H1 (cell line): ENCODE measurements around the gene MAP6. TPM values are rescaled to one million over a fixed set of nuclear protein-coding genes. Genes with fewer than 3 reads are reported as not detected.

Source experiments
- CTCF ChIA-PET: fragments of 300-600 bp; sonication (Branson Sonifier 250); formaldehyde crosslinking; loops from one replicate; lab custom pipeline; 2021; ENCODE audit not compliant: partially characterized antibody; lab: Charles Lee
- POLR2A ChIA-PET: fragments of 300-600 bp; sonication (Branson Sonifier 250); formaldehyde crosslinking; loops from one replicate; lab custom pipeline; 2021; ENCODE audit warnings: inconsistent platforms; ENCODE audit not compliant: partially characterized antibody; lab: Charles Lee
- DNase-seq, 2 experiments: peaks; one replicate each; pipeline versions ENCODE4 v3.0.0 to v3.0.0-alpha.2; 2010 to 2022; ENCODE audit warnings: low spot score in 2 of 2, low read depth in 1 of 2, mixed read lengths in 1 of 2
- FAIRE-seq: peaks from 2 replicates; lab custom pipeline; 2011; peaks lifted over from hg19 to GRCh38; lab: Jason Lieb, UNC
- H2AFZ ChIP-seq: 2 replicates; pipeline ENCODE4 v1.8.1; 2012; ENCODE audit warnings: low read length, inconsistent platforms
- H2AK5ac ChIP-seq: 2 replicates; pipeline ENCODE4 v1.6.1; 2013; ENCODE audit warnings: low read depth, low read length
- H2BK120ac ChIP-seq: replicated peaks from 2 replicates; pipeline ENCODE3; 2013; ENCODE audit warnings: low read depth, low read length, inconsistent platforms
- H2BK12ac ChIP-seq: 2 replicates; pipeline ENCODE4 v1.6.1; 2013; ENCODE audit warnings: low read depth, low read length
- H2BK15ac ChIP-seq: 2 replicates; pipeline ENCODE4 v1.6.1; 2013; ENCODE audit warnings: low read length
- H2BK20ac ChIP-seq: 2 replicates; pipeline ENCODE4 v1.6.1; 2013; ENCODE audit warnings: low read length
- H2BK5ac ChIP-seq: 2 replicates; pipeline ENCODE4 v1.6.1; 2013; ENCODE audit warnings: low read depth, low read length
- H3K14ac ChIP-seq: 2 replicates; pipeline ENCODE4 v1.6.1; 2013; ENCODE audit warnings: inconsistent platforms; ENCODE audit not compliant: insufficient read length
- H3K18ac ChIP-seq: 2 replicates; pipeline ENCODE4 v1.6.1; 2013; ENCODE audit warnings: low read length; ENCODE audit errors: extremely low read depth
- H3K23ac ChIP-seq: 2 replicates; pipeline ENCODE4 v1.6.1; 2013; ENCODE audit warnings: inconsistent platforms; ENCODE audit not compliant: insufficient read length
- H3K23me2 ChIP-seq: 2 replicates; pipeline ENCODE4 v1.6.1; 2013; ENCODE audit warnings: low read depth, low read length
- H3K27ac ChIP-seq: 2 replicates; pipeline ENCODE4 v1.6.1; 2011; ENCODE audit warnings: low read depth, low read length, inconsistent platforms
- H3K27me3 ChIP-seq, 4 experiments: replicated peaks in 1 of 4; 1 replicate in 1 of 4; 2 replicates in 3 of 4; pipeline versions ENCODE4 v1.6.1 to v1.8.1; 2011 to 2013; ENCODE audit warnings: low read length in 3 of 4, mild to moderate bottlenecking in 3 of 4, inconsistent platforms in 2 of 4, mixed read lengths in 2 of 4, moderate library complexity in 1 of 4; ENCODE audit not compliant: control insufficient read depth in 3 of 4, insufficient read depth in 3 of 4; ENCODE audit errors: extremely low read depth in 1 of 4
- H3K36me3 ChIP-seq, 4 experiments: 2 replicates each; pipeline versions ENCODE4 v1.6.1 to v1.8.1; 2011 to 2013; ENCODE audit warnings: mild to moderate bottlenecking in 4 of 4, low read length in 3 of 4, moderate library complexity in 2 of 4, control low read depth in 1 of 4, inconsistent platforms in 1 of 4; ENCODE audit not compliant: insufficient read depth in 4 of 4, control insufficient read depth in 2 of 4
- H3K4ac ChIP-seq: replicated peaks from 2 replicates; pipeline ENCODE3; 2013; ENCODE audit warnings: low read length, low read depth, mixed read lengths, inconsistent platforms; ENCODE audit not compliant: insufficient read length
- H3K4me1 ChIP-seq, 4 experiments: replicated peaks in 1 of 4; 1 replicate in 1 of 4; 2 replicates in 3 of 4; pipeline versions ENCODE4 v1.6.1 to v1.8.1; 2011 to 2013; ENCODE audit warnings: low read length in 3 of 4, inconsistent platforms in 2 of 4, mixed read lengths in 1 of 4; ENCODE audit not compliant: insufficient read depth in 4 of 4, control insufficient read depth in 3 of 4
- H3K4me2 ChIP-seq, 2 experiments: 2 replicates each; pipeline versions ENCODE4 v1.6.1 to v1.8.1; 2011 to 2013; ENCODE audit warnings: low read depth in 2 of 2, low read length in 2 of 2, control low read depth in 1 of 2, inconsistent platforms in 1 of 2, mild to moderate bottlenecking in 1 of 2; ENCODE audit not compliant: insufficient read depth in 1 of 2
- H3K4me3 ChIP-seq, 4 experiments: fragments of 200-600, 300-600 bp in 1 of 4; sonication (generic), shearing (Covaris generic), sonication (Bioruptor Twin) in 1 of 4; 2 replicates each; pipeline versions ENCODE4 v1.5.1 to v1.8.1; 2011 to 2016; ENCODE audit warnings: low read length in 4 of 4, low read depth in 3 of 4, control low read depth in 2 of 4, inconsistent platforms in 2 of 4, mild to moderate bottlenecking in 2 of 4, mixed read lengths in 1 of 4, moderate library complexity in 1 of 4; ENCODE audit not compliant: insufficient read depth in 2 of 4; ENCODE audit errors: extremely low read depth in 1 of 4
- H3K56ac ChIP-seq: replicated peaks from 2 replicates; pipeline ENCODE3; 2013; ENCODE audit warnings: low read depth, mild to moderate bottlenecking, mixed read lengths, low read length, inconsistent platforms; ENCODE audit not compliant: insufficient read length
- H3K79me1 ChIP-seq: 2 replicates; pipeline ENCODE4 v1.6.1; 2013; ENCODE audit warnings: low read depth, low read length, control low read depth
- H3K79me2 ChIP-seq, 2 experiments: 2 replicates each; pipeline versions ENCODE4 v1.6.1 to v1.8.1; 2012 to 2013; ENCODE audit warnings: low read length in 2 of 2, mild to moderate bottlenecking in 2 of 2, inconsistent platforms in 1 of 2; ENCODE audit not compliant: insufficient read depth in 2 of 2, control insufficient read depth in 1 of 2
- H3K9ac ChIP-seq, 4 experiments: replicated peaks in 1 of 4; 1 replicate in 1 of 4; 2 replicates in 3 of 4; pipeline versions ENCODE4 v1.6.1 to v1.8.1; 2011 to 2013; ENCODE audit warnings: low read depth in 3 of 4, low read length in 3 of 4, control low read depth in 2 of 4, mild to moderate bottlenecking in 2 of 4, moderate library complexity in 2 of 4, inconsistent platforms in 1 of 4; ENCODE audit errors: extremely low read depth in 1 of 4
- H3K9me3 ChIP-seq, 2 experiments: 2 replicates each; pipeline versions ENCODE4 v1.6.1 to v1.8.1; 2012 to 2013; ENCODE audit warnings: mild to moderate bottlenecking in 2 of 2, moderate library complexity in 2 of 2, control low read depth in 1 of 2, inconsistent platforms in 1 of 2, low read depth in 1 of 2, low read length in 1 of 2, mixed read lengths in 1 of 2; ENCODE audit not compliant: insufficient read depth in 2 of 2
- H4K20me1 ChIP-seq, 2 experiments: replicated peaks in 1 of 2; 2 replicates each; pipeline versions ENCODE3 to v1.8.1; 2011 to 2013; ENCODE audit warnings: inconsistent platforms in 2 of 2, low read length in 2 of 2, mild to moderate bottlenecking in 1 of 2; ENCODE audit not compliant: insufficient read depth in 2 of 2, control insufficient read depth in 1 of 2
- H4K5ac ChIP-seq: 2 replicates; pipeline ENCODE4 v1.6.1; 2013; ENCODE audit warnings: low read length, low read depth, mixed read lengths, inconsistent platforms; ENCODE audit not compliant: insufficient read length
- H4K8ac ChIP-seq: 2 replicates; pipeline ENCODE4 v1.8.0; 2013; ENCODE audit warnings: mild to moderate bottlenecking, moderate library complexity, low read length, inconsistent platforms; ENCODE audit not compliant: insufficient read depth; ENCODE audit errors: extremely low read depth
- H4K91ac ChIP-seq: replicated peaks from 2 replicates; pipeline ENCODE3; 2013; ENCODE audit warnings: low read length, mixed read lengths, inconsistent platforms; ENCODE audit not compliant: insufficient read length
- CREB1 ChIP-seq: IDR thresholded peaks from 2 replicates; pipeline ENCODE4 v1.6.1; 2012; ENCODE audit warnings: inconsistent platforms
- EZH2 ChIP-seq: fragments of 200-600 bp; sonication (generic); IDR thresholded peaks from 2 replicates; pipeline ENCODE4 v1.7.1; 2012; ENCODE audit warnings: low read depth, mild to moderate bottlenecking, moderate library complexity, low read length, inconsistent platforms; ENCODE audit not compliant: severe bottlenecking
- NANOG ChIP-seq: IDR thresholded peaks from 2 replicates; pipeline ENCODE4 v1.6.1; 2011; ENCODE audit warnings: low read length, low read depth, mild to moderate bottlenecking, inconsistent platforms; ENCODE audit not compliant: insufficient read depth, poor library complexity, severe bottlenecking
- PHF8 ChIP-seq: fragments of 200-600 bp; sonication (generic); conservative IDR thresholded peaks from 2 replicates; pipeline ENCODE4 v1.7.1; 2012; ENCODE audit warnings: low read depth, mild to moderate bottlenecking, inconsistent platforms, low read length, moderate library complexity
- POLR2AphosphoS5 ChIP-seq: IDR thresholded peaks from 2 replicates; pipeline ENCODE4 v1.6.1; 2011; ENCODE audit warnings: low read depth, low read length
- POU5F1 ChIP-seq: IDR thresholded peaks from 2 replicates; pipeline ENCODE4 v1.6.1; 2011; ENCODE audit warnings: low read depth, mild to moderate bottlenecking, low read length, moderate library complexity
- RNF2 ChIP-seq: fragments of 200-900, 300-1000 bp; sonication (generic); IDR thresholded peaks from 2 replicates; pipeline ENCODE4 v1.7.1; 2016; ENCODE audit warnings: borderline replicate concordance, low read depth, mild to moderate bottlenecking, antibody characterized with exemption, low read length; ENCODE audit not compliant: poor library complexity, severe bottlenecking; ENCODE audit errors: missing control alignments
- SAP30 ChIP-seq: fragments of 300-600 bp; sonication (generic); IDR thresholded peaks from 2 replicates; pipeline ENCODE4 v1.7.1; 2012; ENCODE audit warnings: low read length, moderate library complexity, mild to moderate bottlenecking, inconsistent platforms; ENCODE audit not compliant: insufficient read depth, insufficient replicate concordance
- SIN3A ChIP-seq, 2 experiments: IDR thresholded peaks in 1 of 2; conservative IDR thresholded peaks in 1 of 2; 2 replicates each; pipeline ENCODE4 v1.6.1; 2011 to 2012; ENCODE audit warnings: low read length in 2 of 2, improper control_type of control experiment in 1 of 2, low read depth in 1 of 2, mild to moderate bottlenecking in 1 of 2
- TAF7 ChIP-seq: optimal IDR thresholded peaks from 2 replicates; pipeline ENCODE3; 2011; ENCODE audit warnings: low read depth, mild to moderate bottlenecking, inconsistent platforms, low read length, moderate library complexity, borderline replicate concordance
- YY1 ChIP-seq: IDR thresholded peaks from 2 replicates; pipeline ENCODE4 v1.6.1; 2011; ENCODE audit warnings: low read depth, mild to moderate bottlenecking, low read length
- WGBS, 2 experiments: shearing (Covaris generic) in 1 of 2; methylation state at CpG; one replicate each; pipeline versions ENCODE4 v1.1.6 to v1.1.7; 2013 to 2015; ENCODE audit warnings: low lambda C conversion rate in 2 of 2, mixed read lengths in 2 of 2, inconsistent platforms in 1 of 2, low coverage in 1 of 2, missing lambda C conversion rate in 1 of 2; ENCODE audit not compliant: insufficient replicate concordance in 2 of 2, insufficient coverage in 1 of 2, insufficient read length in 1 of 2; ENCODE audit errors: extremely low coverage in 1 of 2, missing lambda C conversion rate in 1 of 2; 5-methylcytosine and 5-hydroxymethylcytosine counted together
- polyA plus RNA-seq, 7 experiments: library from polyadenylated mRNA; depleted of rRNA in 3 of 7; stranded (reverse) in 5 of 7; unstranded in 2 of 7; fragments of >200 nt in 5 of 7; fragments of 200-250 nt in 2 of 7; gene quantifications; 1 replicate in 5 of 7; 2 replicates in 1 of 7; 4 replicates in 1 of 7; pipeline versions ENCODE4 v1.2.1 to v1.2.3, GENCODE V29; 2011 to 2013; ENCODE audit warnings: missing spikeins in 2 of 7, mixed read lengths in 2 of 7
- total RNA-seq: library from RNA; stranded (reverse); fragmentation: NEBNext Ultra II Directional; extraction: Animal tissue kit (Norgen Biotek cat#: 25700); gene quantifications from 2 replicates; pipeline ENCODE4 v1.2.1, GENCODE V29; 2021

Gene MAP6
- total and polyA plus RNA-seq, 2 of the 8 experiments (the other 6 are each of a cell fraction or from before 2014, with no cell fraction given) = 0.54 to 0.89 TPM

DNA sequence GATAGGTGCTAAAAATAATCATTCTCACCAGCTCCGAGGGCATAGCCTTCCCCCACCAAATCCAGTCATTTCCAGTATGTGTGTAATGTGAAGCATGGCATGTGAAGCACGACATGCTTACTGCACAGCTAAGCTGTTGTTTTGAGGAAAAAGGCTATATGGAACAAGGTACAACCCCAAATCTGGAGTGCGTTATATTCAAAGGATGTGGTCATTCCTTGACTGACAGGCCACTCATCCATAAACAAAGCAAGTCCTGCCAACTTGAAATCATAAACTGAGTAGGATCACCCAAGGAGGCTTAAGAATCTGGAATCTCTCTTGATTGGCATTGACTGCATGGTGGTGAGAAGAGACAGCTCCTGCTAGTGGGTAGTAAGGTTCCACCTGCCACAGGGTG is 3.7 kb downstream of the MAP6 start:
- Histone ChIP-seq H2BK15ac (no peak overlapping the region), H3K9me3 (no peaks in the 10 kb centered on the region), H3K4me3 (no peak overlapping the region), H2BK120ac (no peak overlapping the region), H3K14ac (no peak overlapping the region), H4K8ac (no peak overlapping the region), H2AFZ (no peak overlapping the region), H3K56ac (no peak overlapping the region), H3K36me3 (no peaks in the 10 kb centered on the region), H3K23me2 (peaks cover 15% of the 10 kb centered on the region; the same call in 1 of the 2 replicates), H3K79me2 (no peaks in the 10 kb centered on the region), H2BK5ac (no peak overlapping the region), H4K5ac (no peak overlapping the region), H2BK12ac (no peak overlapping the region), H3K4me2 (no peak overlapping the region), H3K79me1 (no peaks in the 10 kb centered on the region), H3K23ac (no peak overlapping the region), H3K4ac (peak overlapping the region; percentile 70), H3K9ac (no peak overlapping the region), H2BK20ac (no peak overlapping the region), H3K18ac (no peak overlapping the region), H4K20me1 (no peaks in the 10 kb centered on the region), H3K27me3 (peaks cover 34 to 54% (median 51%) of the 10 kb centered on the region in 4 experiments), H2AK5ac (no peak overlapping the region), H3K27ac (no peak overlapping the region), H3K4me1 (peaks cover 13 to 28% (median 13%) of the 10 kb centered on the region in 4 experiments), H4K91ac (no peak overlapping the region)
- 97% methylated on average over 3 of the region's 3 CpGs; no CpG with 5 or more reads in 1 of the 2 experiments for WGBS, 2 experiments
- POLR2A ChIA-PET = interaction anchor here (0.6 kb wide), 2 partner anchors 93 to 892 kb away, joined by 3 read pairs; no protein-coding TSS in a partner anchor
- CTCF ChIA-PET = interaction anchor here (0.9 to 2.0 kb wide), 7 partner anchors 9 to 87 kb away, joined by 3 to 9 read pairs (median 5); no protein-coding TSS in a partner anchor
- FAIRE-seq (peak; percentile 7), DNase-seq (no peak)
- TF ChIP-seq CREB1 (no peak), EZH2 (no peak), RNF2 (no peak), SIN3A (conservative IDR thresholded peaks at IDR 0.05 in 1 of 2, IDR thresholded peaks at IDR 0.05 in 1 of 2; ENCODE audit: low read depth in 1 of 2, low read length in 2 of 2) (no peak), TAF7 (no peak), POU5F1 (no peak), POLR2AphosphoS5 (no peak), NANOG (no peak), SAP30 (no peak), PHF8 (no peak), YY1 (no peak)
